SK-N-SH treated with all-trans-retinoic acid at 6 μM for 48 hours (cell line): Measurements from ENCODE around the gene GTF2E1.

Experiments
- ARNTL ChIP-seq: fragments of 450-650 bp; formaldehyde crosslinking; IDR thresholded peaks from 2 replicates; pipeline ENCODE4 v1.5.0; 2020; ENCODE audit warnings: low read depth, mild to moderate bottlenecking, moderate library complexity, borderline replicate concordance
- BACH2 ChIP-seq: fragments of 250-450 bp; sonication (Bioruptor Pico); IDR thresholded peaks from 2 replicates; pipeline ENCODE4 v1.9.0; 2021; ENCODE audit warnings: mild to moderate bottlenecking, borderline replicate concordance
- OSR1 ChIP-seq: fragments of 250-450 bp; sonication (Bioruptor Pico); IDR thresholded peaks from 2 replicates; pipeline ENCODE4 v1.8.0; 2022; ENCODE audit warnings: moderate library complexity, mild to moderate bottlenecking, inconsistent platforms
- PPARA ChIP-seq: fragments of 250-450 bp; sonication (Bioruptor Pico); IDR thresholded peaks from 2 replicates; pipeline ENCODE4 v1.5.0; 2020; ENCODE audit warnings: mild to moderate bottlenecking, borderline replicate concordance
- SNAI2 ChIP-seq: fragments of 250-450 bp; sonication (Bioruptor Pico); IDR thresholded peaks from 2 replicates; pipeline ENCODE4 v1.5.0; 2020; ENCODE audit warnings: mild to moderate bottlenecking, moderate library complexity
- TSHZ2 ChIP-seq: fragments of 250-450 bp; sonication (Bioruptor Pico); IDR thresholded peaks from 2 replicates; pipeline ENCODE4 v1.5.0; 2020; ENCODE audit warnings: mild to moderate bottlenecking, moderate library complexity
- ZC3H10 ChIP-seq: fragments of 250-450 bp; sonication (Bioruptor Pico); IDR thresholded peaks from 2 replicates; pipeline ENCODE4 v1.5.1; 2021; ENCODE audit warnings: mild to moderate bottlenecking, moderate library complexity
- ZFP3 ChIP-seq: fragments of 250-450 bp; sonication (Bioruptor Pico); IDR thresholded peaks from 2 replicates; pipeline ENCODE4 v1.5.0; 2020; ENCODE audit warnings: mild to moderate bottlenecking, moderate library complexity
- TF ChIP-seq, protein P1 (sequence below): fragments of 250-450 bp; sonication (Bioruptor Pico); IDR thresholded peaks from 2 replicates; pipeline ENCODE4 v1.5.1; 2021; ENCODE audit warnings: mild to moderate bottlenecking, moderate library complexity
- TF ChIP-seq, protein P2 (sequence below): fragments of 250-450 bp; sonication (Bioruptor Pico); IDR thresholded peaks from 2 replicates; pipeline ENCODE4 v1.8.0; 2021; ENCODE audit warnings: low read depth, mild to moderate bottlenecking, moderate library complexity, borderline replicate concordance

- TF ChIP-seq BACH2 (CRISPR knock-in tag) (no peak), ZC3H10 (CRISPR knock-in tag) (no peak), ZFP3 (CRISPR knock-in tag) (no peak), OSR1 (CRISPR knock-in tag) (no peak), ARNTL (CRISPR knock-in tag) (no peak), PPARA (CRISPR knock-in tag) (no peak), SNAI2 (CRISPR knock-in tag) (no peak), TSHZ2 (CRISPR knock-in tag) (no peak)
- TF ChIP-seq, protein P1, sequence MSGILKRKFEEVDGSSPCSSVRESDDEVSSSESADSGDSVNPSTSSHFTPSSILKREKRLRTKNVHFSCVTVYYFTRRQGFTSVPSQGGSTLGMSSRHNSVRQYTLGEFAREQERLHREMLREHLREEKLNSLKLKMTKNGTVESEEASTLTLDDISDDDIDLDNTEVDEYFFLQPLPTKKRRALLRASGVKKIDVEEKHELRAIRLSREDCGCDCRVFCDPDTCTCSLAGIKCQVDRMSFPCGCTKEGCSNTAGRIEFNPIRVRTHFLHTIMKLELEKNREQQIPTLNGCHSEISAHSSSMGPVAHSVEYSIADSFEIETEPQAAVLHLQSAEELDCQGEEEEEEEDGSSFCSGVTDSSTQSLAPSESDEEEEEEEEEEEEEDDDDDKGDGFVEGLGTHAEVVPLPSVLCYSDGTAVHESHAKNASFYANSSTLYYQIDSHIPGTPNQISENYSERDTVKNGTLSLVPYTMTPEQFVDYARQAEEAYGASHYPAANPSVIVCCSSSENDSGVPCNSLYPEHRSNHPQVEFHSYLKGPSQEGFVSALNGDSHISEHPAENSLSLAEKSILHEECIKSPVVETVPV (CRISPR knock-in tag) = no peak
- TF ChIP-seq, protein P2, sequence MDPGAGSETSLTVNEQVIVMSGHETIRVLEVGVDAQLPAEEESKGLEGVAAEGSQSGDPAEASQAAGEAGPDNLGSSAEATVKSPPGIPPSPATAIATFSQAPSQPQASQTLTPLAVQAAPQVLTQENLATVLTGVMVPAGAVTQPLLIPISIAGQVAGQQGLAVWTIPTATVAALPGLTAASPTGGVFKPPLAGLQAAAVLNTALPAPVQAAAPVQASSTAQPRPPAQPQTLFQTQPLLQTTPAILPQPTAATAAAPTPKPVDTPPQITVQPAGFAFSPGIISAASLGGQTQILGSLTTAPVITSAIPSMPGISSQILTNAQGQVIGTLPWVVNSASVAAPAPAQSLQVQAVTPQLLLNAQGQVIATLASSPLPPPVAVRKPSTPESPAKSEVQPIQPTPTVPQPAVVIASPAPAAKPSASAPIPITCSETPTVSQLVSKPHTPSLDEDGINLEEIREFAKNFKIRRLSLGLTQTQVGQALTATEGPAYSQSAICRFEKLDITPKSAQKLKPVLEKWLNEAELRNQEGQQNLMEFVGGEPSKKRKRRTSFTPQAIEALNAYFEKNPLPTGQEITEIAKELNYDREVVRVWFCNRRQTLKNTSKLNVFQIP = no peak
These were observed 1.1 kb downstream of the GTF2E1 start for GRCh38 chr3:120743556-120744195.
